SKM-1 treated with dmso at 0.1 percent for 144 hours (cell line): ENCODE results near the gene PPP6R1.

Source experiments
- DNase-seq: peaks from one replicate; lab custom pipeline; 2025; ENCODE audit not compliant: unreplicated experiment; lab: John Stamatoyannopoulos, UW

Gene PPP6R1

DNA sequence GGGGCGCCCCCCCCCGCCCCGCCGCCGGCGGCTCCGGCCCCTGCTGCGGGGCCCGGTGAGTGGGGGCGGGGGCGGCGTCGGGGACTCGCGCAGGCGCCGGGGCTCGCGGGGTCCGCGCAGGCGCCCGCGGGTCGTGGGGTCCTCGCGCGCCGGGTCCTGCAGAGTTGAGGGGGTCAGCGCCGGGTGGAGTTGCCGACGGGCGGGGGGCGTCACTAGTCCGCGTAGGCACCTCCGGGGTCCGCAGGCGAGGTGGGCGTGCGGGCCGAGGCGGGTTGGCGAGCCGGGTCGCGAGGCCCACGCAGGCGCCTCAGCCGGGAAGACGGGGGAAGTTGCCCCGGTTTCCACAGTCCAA is 365 bp downstream of the PPP6R1 start:
- DNase-seq: no peak

DNA sequence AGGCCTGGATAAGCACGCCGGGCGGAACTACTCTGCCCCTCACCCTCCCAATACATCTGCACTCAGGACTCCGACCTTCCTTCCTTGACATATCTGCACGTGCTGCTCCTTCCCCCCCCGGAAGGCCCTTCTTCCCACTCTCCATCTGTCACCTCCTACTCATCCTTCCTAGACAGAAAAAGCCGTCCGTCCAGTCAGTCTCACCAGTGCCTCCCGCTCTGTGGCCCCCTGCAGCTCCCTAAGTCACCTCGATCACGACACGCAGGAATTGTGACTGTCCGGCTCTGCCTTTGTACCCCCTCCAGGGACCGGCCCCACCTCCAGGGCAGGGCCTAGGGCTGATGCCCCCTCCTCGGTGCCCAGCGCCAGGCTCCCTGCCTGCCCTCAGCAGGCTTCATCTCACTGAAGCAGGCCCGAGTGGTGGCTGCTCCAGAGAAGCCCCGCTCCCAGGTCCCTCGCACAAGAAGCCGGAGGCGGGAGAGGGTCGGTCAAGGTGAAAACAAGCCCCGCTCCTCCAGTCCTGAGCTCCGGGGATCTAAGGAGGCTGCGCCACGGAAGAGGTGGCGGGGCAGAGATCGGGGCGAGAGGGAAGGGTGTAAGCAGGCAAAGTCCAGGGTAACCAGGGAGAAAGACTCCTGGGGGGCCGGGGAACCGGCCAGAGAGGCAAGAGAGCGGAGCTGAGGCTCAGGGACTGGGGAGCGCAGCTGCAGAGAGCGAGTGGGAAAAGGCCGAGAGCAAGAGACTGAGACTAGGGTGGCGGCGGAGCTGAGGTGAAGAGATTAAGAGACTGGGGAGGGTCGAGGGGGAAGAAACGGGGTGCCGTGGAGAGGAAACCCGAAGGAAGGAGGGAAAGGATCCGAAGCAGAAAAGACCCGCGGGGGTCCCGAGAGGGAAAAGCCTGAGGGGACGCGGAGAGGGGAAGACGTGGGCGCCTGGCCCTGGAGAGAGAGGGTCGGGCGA is 1.1 kb downstream of the PPP6R1 start:
- DNase-seq: no peak

DNA sequence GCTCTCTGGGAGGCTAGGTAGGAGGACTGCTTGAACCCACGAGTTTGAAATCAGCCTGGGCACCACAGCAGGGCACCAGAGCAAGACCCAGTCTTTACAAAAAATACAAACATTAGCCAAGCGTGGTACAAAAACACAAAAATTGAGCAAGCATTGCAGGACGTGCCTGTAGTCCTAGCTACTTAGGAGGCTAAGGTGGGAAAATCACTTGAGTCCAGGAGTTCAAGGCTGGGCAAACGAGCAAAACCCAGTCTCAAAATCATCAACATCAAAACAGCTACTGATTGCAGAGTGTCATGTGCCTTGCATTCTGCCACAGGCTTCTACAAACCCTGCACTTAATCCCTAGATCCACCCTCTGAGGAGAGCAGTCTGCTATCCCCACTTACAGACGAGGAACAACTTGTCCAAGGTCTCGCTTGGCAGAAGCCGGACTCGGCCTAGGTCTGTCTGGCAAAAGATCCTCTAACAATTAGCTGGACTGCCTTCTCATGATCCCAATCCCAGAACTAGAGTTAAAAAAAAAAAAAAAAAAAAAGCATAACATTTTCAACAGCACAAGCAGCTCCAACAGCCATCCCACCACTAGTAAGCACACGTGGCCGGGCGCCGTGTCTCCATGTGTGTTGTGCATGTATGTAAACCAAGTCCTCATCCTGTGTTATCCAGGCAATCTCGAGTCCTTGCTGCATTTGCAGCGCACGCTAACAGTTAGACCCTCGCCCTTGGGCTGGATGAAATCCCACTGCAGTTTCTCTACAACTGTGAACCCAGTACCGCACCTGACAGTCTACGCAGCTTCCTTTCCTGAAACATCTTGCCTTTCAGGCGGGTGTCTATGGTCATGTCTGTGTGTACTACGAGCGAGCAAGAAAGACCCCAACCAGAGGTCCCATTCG is 2.0 kb downstream of the PPP6R1 start:
- no peak for DNase-seq

DNA sequence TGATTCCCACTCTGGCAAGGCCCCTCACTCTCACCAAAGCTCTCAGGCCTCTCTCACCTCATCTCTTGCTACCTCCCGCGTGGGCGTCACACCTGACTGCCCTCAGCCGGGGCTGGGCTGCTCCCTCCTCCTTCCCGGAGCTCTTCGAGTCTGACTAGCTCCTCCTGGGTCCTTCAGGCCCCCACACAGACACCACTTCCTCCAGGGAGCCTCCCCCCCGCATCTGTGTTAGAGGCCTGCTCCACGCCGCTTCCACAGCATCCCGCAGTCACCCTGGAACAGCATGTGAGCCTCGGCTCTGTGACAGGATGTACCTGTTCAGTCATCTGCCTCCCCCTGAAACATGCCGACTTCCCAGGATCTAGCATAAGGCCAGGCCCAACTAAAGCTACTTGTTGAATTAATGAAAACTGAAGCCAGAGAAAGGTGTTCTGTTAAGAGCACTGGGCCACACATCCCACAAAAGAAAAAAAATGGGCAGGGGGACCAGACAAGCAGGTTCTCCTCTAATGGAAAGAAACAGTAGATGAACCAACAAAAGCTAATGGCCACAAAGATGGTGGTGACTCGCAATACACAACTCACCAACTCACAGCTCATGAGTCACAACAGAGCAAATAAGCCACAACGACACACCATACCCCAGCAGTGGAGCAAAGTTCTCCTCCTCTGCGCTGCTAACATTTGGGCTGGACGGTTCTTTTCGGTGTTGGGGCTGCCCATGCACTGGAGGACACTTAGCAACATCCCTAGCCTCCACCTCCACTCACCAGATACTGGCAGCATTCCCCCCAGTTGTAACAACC is 3.0 kb downstream of the PPP6R1 start:
- peak; percentile 16 for DNase-seq

DNA sequence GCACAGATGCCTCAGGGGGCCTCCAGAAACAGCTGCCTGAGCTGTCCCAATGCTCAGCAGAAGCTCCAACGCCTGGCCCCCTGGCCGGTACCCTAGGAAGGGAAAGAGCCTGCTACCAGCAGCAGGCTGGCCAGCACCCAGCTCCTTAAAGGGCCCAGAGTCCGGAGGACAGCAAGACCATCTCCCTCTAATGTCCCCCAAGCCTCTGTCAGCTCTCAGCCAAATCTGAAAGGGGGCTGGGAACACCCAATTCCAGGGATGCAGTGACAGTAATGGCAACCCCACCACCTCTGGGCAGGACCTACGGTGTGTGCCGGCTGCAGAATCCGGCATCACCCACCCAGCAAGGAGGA is 4.2 kb downstream of the PPP6R1 start:
- no peak for DNase-seq

DNA sequence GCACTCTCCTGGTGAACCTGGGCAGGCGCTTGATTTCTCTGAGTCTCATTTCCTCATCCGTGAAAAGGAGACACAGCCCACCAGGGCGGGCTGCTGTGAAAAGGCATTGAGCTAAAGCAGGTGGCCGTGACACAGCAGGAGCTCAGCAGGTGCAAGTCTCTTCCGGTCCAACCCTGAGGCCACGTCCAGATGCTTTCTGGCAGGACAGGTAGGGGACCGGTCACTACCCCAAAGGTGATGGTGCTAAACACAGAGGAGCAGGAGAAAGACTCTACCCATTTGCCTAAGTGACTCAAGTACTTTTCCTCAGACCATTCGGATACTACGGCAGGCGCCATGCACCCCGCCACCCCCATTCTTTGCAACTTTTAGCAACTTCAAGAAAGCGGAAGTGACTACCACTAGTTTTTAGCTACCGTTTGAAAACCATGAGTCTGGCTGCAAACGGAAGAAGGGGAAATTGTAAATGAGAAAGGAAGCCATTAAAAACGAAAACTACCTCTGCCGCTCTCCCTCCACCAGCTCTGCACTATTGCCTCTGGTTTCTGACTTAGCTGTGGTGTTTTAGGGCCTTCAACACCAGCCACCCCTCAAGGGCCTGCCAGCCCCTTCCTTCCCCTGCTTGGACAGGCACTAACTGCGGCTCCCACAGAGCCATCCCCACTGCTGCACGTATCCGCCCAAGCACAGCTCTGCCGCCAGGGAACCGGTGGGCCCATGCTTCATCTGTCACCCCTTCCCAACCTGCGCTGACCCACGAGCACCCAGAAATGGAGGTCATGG is 4.8 kb downstream of the PPP6R1 start:
- DNase-seq: peak; percentile 63

DNA sequence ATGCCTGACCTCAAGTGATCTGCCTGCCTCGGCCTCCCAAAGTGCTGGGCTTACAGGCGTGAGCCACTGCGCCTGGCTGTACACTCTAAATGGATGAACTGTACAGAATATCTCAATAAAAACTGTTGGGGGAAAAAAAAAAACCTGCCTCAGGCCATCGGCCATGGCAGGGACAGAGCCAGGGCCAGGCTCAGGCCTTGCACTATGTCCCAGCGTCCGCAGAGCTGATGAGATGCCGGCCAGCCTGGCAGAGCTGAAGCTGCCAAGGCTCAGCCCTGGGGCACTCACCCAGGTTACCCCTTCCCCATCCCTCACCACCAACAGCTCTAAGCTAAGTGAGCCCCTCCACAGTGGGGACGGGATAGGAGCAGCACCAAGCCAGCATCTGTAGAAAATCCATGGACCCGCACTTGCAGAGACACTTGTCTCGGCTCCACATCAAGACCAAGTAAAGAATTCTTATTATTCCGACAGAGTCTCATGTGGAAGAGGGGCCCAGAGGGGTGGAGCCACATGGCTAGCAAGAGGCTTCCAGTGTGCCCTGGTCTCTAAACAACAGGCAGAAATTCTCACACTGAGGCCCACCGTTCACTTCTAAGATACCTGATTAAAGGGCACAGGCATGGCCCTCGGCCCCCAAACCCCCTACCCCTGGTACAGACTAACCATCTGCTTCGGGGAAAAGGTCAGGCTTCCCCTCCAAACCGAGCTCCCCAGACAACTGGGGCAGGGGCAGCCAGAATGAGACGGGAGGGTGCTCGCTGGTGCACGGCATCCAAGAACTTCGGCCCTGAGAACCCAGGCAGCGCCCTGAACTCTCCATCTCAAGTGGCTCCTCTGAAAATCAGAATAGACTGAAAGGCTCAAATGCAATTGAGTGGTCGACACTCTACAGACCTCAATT is 5.8 kb downstream of the PPP6R1 start:
- no peak for DNase-seq

DNA sequence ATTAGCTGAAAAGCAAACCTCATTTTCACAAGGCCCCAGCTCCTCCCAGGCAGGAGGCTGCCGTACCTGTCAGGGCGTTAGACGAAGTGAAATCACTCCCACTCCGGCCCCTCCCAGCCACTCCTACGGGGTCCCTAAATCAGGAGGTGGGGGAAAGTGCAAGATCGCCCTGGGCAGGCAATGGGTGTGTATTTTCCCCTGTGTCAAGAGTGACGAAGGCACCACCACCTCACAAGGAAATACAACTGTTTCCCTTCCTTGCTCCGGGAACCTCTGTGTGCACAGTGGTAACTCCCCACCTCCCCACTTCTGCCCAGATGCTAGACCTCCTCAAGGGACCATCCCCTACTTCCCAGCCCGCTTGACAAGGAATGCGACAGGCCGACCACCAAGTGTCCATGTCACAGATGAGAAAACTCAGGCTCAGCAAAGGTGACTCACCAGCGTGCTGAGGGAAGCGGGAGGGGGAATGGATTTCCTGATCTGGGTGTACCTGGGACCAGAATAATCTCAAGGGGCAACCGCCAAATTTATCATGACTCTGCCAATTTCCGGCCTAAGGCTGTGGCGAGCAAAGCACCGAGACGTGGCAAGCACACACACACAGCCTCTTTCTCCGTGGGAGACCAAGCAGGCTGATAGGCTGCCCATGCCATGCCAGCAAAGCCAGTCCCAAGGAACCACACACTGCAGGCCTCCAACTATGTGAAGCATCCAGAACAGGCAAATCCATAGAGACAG is 7.3 kb downstream of the PPP6R1 start:
- DNase-seq: no peak

DNA sequence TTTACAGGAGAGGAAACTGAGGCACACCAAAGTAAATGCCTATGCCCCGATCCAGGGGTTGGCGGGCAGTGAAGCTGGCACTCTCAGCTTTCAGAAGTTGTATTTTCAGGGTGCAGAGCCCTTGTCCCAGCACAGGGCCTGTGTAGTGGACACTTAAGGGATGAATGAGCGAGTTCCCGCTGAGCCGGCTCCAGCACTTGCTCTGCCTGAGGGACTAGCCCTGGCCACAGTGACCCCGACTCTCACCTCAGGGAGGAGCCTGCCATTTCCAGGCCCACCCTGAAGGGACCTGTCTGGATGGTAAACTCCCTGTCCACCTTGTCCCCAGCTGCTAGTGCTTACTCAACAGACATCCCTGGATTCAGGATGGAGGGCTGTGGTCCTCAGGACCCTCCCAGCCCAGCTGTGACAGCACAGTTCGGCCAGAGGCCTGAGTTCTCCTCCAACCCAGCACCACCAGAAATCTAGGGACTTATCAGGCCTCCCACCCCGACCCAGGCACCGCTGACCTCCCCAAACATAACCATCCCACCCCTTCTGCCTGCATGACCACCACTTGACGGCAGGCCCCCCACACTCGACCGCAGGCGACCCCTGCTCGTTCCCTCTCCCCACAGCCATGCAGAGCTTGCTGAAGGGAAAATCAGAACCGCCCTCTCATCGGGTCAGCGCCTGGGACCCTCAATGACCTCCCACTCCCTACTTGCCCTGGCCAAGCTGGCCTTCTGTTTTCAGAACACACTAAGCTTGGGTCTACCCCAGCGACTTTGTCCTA is 8.4 kb downstream of the PPP6R1 start:
- no peak for DNase-seq

DNA sequence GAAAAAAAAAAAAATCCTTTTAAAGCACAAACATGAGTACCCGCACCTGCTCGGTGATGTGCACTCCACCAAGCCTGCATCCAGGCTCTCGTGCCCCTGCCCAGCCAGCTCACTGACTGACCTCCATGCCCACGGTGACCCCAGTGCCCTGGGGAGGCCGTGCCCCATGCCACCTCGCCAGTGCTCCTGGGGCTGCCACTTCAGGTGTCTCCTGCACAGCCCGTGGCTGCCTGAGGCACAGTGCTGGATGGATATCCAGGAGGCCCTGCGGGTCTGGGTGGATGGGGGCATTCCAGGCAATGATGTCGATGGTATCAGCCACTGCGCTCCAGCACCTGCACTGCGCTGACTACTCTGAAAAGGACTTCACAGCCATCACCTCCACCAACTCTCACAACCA is 9.0 kb downstream of the PPP6R1 start:
- DNase-seq: no peak

DNA sequence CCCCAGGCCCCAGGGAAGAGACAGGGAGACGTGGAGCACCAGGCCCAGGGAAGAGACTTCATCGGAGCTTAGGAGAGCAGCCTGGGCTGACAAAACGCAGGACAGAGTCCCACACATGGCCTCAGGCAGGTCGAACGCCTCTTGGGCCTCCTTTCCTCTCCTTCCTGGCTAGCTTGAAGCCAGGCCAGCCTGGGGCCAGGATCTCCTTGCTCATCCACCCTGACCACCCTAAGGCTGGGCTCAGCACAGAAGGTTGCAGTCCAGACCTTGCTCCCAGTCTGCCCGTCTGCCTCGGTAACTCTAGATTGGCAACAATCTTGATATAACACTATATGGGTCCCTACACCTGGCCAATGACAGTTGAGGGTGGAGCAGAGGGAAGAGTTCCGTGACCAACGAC is 10.1 kb downstream of the PPP6R1 start:
- DNase-seq: no peak

DNA sequence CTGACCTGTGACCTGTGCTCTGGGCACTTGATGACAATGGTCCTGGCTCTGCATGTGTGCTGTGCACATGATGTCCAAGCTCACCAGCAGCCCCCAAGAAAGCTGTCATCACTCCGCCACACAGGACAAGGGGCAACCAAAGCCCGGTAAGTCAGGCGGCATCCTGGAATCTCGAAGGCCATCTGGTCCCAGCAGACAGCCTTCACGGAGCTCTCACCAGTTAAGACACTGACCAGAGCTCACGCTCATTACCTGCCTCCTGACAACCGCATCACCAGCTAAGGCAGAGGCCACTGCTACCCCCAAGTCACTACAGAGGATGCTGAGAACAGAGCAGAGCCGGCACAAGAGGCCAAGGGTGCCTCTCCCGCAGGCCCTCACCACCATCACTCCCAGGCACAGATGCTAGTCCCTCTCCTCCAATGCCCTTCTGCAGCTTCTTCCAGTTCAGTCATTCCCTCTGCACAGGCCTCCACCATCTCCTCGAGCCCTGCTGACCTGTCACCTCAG is 10.6 kb downstream of the PPP6R1 start:
- no peak for DNase-seq

DNA sequence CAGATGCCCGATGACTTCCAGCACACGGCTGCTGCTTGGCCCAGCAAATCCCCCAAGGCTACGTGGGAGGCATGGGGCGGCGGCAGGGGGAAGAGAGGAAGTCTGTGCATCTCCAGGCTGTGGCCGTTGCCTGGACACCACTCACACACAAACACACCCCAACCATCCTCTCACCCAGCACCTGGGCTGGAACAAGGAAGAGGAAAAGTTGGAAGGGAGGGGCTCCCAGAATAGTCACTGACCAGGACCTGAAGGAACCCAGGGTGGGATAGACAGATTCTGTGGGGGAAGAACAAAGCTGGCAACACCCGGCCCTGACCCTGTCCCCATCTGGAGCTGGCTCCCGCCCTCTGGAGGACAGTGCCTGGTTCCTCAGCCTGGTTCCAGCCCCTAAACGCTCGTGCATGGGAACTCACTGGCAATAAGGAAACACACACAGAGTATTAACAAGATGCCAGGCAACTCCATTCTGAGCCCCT is 11.2 kb downstream of the PPP6R1 start:
- DNase-seq: no peak

DNA sequence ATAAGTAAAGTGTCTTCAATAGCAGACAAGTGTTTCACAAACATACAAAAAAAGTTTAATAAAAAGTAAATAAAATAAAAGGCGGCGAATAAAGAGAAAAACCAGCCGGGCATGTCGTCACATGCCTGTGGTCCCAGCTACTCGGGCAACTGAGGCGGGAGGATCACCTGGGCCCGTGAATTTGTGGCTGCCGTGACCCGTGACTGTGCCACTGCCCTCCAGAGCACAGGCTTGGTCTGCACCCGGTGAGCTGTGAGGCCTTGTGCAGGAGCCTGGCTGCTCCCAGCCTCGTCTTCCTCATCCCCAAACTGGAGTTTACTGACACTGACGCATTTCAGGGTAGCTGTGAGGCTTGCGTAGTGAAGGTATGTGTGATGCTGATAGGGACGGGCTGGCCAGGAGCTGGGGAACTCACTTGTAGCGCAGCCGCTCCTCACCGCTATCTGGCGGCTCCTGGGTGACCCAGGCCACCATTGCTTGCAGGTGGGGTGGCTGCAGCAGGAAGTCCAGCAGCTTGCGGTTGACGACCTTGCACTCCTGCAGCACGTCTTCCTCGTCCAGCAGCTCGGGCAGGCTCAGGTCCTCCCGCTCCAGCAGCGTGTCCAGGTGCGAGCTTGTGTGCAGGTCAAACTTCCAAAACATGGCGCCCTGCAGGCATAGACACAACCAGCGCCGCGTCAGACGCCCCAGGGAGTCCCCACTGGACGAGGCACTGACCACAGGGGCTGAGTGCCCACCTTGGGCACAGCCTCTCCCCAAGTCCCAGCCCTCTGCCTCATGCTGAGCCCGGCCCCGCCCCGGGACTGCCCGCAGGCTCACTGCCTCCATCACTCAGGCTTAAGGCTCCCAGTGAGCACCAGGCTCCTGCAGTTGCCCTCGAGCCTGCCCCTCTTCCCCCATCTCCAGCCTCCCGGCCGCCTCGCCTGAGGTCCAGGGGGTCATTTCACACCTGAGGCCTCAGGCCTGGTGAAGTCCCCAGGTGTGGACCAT is 12.1 kb downstream of the PPP6R1 start:
- no peak for DNase-seq

DNA sequence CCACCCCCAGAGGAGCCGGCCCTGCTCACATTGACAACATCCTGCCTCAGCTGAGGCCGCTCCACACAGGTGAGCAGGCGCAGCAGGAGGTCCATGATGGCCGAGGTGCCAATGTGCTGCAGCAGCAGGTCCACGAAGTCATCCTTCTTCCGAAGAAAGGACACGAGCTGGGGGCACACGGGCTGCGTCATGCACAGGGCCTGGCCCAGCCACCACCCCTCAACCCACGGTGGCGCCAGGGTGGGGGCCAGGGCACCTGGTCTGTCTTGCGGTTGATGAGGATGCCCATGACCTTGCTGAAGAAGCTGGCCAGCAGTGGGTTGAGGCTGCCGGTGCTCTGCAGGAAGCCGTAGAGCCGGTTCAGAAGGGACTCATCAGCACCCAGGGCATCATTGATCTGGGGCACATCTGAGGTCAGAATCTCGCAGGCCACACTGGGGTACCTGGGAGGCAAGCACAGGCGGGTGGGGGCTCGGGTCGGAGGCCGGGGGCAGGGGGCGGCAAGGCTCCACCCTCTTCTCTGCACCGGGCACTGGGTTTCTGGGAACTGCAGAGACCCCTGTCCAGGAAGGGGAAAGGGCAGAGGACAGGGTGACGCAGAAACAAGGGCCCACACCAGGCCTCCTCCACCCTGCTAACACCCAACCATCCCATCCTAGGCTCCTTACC is 13.4 kb downstream of the PPP6R1 start:
- no peak for DNase-seq
